Stimulated activated naive CD4-positive, alpha-beta T cell (primary cell): ENCODE results near the gene SPTBN2.
"Not testable (repeated sequence)": the region's sequence is repeated elsewhere in the genome, so short reads cannot be mapped to it uniquely, and the experiment has no call there.

Experiments used
- DNase-seq, 6 experiments: peaks; one replicate each; lab custom pipeline; 2025; lab: John Stamatoyannopoulos, UW

SPTBN2 gene

DNA sequence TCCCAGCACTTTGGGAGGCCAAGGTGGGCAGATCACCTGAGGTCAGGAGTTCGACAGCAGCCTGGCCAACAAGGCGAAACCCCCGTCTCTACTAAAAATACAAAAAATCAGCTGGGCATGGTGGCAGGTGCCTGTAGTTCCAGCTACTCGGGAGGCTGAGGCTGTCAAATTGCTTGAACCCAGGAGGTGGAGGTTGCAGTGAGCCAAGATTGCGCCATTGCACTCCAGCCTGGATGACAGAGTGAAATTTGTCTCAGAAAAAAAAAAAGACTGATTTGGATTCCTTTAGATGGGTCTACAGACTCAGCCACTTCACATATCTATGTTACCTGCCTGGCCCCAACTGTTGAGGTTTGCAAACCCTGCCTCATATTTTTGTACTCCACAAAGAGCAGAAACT, 4.8 kb downstream of the SPTBN2 start:
- not testable (repeated sequence) for DNase-seq

DNA sequence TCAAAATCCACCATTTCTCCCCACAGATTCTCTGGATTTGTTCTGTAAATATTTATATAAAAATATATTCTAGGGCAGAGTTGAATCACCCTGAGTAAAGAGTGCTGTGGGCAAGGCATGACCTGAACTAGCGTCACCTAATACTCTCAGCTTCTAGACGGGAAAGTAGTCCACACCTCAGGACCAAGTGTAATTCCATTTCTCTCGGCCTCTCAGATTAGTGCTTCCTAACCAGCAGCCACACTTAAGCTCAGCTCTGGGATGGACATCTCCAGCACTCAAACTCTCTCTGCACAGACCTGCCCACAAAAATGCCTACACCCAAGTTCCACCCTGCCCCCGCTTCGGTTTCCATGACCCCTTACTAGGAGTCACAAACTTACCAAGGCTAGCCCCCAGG, 5.3 kb downstream of the SPTBN2 start:
- no peak for DNase-seq

DNA sequence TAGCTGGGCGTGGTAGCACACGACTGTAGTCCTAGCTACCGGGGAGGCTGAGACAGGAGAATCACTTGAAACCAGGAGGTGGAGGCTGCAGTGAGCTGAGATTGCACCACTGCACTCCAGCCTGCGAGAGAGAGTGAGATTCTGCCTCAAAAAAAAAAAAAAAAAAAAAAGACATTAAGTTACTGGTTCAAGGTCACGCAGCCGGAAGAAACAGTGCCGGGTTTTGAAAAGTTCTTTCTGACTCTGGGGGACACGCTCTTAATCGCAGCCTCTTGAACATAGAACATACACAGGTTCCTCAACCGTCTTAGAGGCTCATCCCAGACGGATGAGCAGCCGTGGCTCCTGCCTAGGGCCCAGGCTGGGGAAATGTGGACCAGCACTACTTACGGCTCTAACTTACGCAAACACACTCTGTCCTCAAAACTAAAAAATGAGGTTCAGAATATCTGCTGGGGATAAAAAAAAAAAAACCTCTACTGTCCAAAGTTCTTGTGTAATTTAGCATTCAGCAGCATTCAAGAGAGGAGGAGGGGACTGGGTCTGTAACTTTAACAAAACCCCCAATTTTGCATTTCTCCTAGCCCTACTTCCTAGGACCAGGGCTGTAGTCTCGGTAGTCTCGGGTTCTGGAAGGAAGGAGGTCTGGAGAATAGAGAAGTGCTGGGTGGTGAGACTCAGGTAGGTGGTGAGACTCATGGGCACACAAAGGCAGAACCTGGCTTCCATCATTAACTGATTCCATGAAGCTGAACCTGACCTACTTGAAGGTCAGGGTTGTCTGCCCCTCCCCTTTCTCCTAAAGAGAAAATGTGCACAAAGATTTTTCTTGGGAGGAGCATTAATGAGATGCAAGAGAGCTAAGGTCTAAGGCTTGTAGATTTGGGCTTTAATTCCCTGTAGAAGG, 6.0 kb downstream of the SPTBN2 start:
- DNase-seq, result no peak

GRCh38 chr11:66721939-66722338, 7.1 kb downstream of the SPTBN2 start:
- DNase-seq, result no peak

GRCh38 chr11:66720899-66721470, 8.0 kb downstream of the SPTBN2 start:
- DNase-seq, result no peak

DNA sequence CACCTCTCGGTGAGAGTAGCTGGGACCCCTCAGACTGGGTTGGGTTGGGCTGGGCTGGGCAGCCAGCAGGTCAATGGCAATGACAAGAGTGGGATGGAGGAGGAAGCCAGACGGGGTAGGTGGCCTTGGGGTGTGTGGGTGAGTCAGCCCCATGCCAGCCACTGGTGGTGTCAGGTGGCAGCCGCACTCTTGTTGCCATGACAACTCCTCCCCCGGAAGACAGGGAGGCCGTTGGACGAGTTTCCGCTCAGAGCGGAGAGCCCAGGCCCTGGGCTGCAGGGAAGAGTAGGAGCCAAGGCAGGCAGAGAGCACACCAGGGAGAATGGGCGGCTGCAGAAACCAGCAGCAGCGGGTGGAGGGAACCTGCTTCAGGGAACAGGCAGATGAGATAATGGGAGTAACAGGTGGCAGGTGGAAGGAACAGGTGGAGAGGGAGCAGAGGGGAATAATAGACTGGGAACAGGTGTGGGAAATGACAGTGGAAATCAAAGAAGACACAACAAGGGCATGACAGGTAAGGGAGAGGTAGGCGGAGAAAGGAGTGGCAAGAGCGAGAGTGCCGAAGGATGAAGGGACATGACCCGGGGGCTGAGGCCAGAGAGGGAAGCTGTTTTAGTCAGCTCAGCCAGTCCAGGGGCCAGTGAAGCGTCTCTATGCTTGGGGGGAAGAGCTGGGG, 8.7 kb downstream of the SPTBN2 start:
- no peak for DNase-seq

DNA sequence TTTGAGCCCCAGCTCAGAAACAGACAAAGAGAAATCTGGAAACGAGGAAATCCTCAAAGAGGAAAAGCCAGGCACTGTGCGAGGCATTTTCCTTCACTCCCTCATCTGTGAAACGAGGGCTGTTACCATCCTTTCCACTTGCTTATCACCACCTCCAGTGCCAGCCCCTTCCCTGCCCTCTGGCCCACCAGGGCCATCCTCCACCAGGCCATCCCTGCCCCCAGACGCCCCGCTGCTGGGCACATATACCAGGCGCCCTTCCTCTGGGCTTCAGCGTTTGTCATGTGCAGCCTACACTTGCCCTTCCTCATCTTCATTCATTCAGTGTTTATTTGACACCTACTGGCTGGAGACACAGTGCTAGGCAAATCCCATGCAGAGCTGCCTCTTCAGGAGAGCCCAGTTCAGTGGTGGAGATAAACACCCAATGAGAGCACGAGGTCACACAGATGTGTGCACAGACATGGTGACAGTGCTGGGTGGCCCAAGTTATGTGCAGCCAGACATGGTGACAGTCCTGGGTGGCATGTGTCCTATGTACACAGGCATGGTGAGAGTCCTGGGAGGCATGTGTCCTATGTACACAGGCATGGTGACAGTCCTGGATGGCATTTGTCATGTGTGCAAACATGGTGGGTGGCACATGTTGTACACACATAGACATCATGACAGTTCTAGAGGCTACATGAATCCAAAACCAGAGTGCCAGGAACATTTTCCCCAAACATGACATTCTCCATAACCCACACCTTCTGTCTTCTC, 9.7 kb downstream of the SPTBN2 start:
- DNase-seq, result no peak

- no peak for DNase-seq
These were observed 10.6 kb downstream of the SPTBN2 start for GRCh38 chr11:66718320-66718971.

DNA sequence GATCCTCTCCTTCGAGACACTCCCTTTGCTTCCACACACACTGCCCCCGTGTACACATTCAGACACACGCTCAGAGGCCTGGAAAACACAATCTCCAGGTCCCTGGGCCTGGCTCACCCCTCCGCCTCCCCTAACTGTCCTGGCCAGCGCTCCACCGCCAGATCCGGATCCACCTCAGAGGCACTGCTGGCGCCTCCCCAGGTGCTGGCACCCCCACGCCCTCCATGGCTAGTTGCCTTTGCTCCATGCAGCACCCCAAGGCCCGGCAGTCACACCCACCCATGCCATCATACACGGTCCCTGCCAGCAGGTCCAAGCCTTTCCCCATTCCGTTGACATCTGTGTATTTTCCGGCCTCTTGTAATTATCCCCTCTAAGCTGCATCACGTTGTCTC, 11.1 kb downstream of the SPTBN2 start:
- DNase-seq, result no peak

DNA sequence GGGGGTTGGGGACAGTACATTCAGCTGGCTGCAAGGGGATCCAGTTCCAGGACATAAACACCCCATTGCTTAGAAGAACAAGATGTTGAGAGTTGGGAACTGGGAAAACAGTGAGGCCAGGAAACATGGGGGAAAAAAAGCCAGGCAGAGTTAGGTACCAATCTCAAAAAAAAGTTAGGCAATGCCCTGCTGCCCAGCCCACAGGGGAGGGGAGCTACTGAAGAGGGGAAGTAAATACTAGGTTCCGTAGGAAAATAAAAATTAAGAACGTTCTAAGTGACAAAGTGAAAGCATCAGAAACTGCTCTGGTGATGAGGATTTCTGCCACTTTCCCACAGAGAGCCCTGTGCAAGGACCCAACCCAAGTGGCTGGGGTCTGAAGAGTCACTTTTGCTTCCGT, 12.0 kb downstream of the SPTBN2 start:
- DNase-seq, result no peak

DNA sequence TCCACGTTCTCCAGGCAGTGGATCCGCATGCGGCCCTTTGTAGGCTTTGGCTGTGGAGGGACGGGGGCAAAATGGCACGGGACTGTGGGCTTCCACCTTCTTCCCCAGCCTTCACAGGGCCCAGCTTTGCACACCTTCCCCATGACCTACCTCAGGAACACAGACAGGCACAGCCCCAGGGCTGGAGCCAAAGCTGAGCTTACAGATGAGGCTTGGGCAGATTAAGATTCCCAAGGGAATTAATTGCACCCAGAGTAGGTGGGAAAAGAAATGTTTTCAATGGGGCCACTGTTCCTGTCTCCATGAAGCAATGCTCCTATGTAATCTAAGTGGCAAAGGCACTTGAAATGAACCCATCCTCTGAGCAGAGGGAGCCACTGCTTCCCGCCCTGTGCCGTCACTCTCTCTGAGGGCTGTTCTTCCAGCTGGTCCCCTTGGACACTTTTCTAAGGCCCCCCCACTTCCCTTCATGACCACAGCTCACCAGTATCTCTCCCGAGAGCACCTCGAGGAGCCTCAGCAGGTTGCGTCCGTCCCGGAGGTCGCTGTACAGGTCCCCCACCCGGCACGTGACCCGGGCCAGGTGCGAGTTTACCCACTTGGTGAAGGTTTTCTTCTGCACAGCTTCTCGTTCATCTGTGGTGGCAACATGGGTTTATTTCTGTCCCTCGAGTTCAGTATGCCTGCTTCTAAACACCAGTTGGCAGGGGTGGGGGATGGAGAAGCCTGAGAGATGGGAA, 13.5 kb downstream of the SPTBN2 start:
- DNase-seq, result no peak

DNA sequence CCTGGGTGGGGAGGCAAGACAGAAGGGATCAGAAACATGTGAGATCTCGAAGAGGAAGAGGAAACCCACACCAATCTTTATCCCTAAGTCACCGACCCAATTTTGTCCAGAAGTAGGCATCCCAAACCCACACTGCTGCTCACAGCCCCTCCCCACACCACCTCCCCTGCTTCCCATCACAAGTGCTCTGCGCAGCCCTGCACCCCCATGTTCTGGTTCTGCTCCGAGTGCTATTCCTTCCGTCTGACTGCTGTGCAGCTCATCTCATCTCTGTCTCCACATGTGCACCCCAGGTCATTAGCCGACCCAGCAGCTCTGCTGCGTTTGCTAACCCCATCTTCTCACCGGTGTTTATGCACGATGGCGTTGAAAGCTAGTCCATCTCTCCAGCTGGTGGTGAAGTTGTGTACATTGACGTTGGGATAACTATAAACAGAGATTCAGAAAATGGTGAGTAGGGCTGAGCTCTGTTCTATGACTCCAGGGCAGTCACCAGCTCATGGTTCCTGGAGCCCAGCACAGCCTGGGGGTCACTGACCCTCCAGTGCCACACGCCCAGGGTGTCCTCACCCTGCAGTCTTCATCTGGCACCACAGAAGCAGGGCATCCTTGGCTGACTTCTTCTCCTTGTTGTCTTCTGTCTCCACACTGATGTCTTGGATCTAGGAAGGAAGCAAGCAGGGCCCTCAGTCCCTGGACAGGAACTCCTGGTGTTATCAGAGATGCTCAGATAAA, 15.1 kb downstream of the SPTBN2 start:
- no peak for DNase-seq

DNA sequence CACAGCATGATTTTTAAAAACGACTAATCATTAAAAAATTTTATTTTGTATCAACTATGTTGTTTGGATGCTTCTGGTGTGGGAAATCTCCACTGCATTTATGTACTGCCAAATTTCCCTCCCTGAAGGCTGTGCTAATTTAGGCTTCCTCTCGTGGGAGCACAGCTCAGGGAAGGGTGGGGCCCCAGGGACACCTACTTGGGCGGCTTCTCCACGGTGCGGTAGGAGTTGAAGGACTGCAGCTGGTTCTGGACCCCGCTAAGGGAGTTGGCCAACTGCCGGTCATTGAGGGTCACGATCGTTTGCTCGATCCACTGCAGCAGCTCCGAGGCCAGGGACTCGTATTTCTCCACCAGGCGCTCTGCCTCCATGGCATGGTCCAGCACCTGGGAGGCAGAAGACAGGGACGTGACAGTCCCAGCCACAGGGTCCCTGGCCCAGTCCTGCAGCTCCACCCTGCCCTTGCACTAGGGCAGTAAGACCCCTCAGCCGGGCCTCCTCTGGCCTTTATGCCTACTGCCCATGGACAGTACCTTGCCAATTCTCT, 18.6 kb downstream of the SPTBN2 start:
- DNase-seq, result no peak

DNA sequence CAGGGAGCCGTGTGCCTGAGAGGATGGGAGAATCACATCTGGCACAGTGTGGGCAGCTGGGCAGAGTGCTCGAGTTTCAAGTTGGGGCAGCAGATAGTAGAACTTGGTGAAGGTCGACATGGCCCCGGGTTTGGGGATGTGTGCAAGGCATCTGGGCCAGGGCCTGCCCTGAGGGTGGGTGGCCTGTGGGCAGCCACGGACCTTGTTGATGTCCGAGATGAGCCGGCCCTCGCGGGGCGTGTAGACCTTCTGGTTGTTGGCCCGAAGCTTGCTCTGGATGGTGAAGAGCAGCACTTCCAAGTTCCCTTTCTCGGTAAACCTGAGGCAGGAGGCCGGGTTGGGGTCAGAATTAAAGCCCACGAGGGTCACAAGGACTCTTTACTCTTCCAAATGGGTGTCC, 20.3 kb downstream of the SPTBN2 start:
- no peak for DNase-seq

- DNase-seq, result no peak
These were observed 20.9 kb downstream of the SPTBN2 start for GRCh38 chr11:66708094-66708493.

- DNase-seq, result no peak
These were observed 21.5 kb downstream of the SPTBN2 start for GRCh38 chr11:66707486-66707885.

GRCh38 chr11:66706989-66707388, 22.0 kb downstream of the SPTBN2 start:
- DNase-seq, result no peak

GRCh38 chr11:66705587-66706335, 23.3 kb downstream of the SPTBN2 start:
- DNase-seq, result no peak

DNA sequence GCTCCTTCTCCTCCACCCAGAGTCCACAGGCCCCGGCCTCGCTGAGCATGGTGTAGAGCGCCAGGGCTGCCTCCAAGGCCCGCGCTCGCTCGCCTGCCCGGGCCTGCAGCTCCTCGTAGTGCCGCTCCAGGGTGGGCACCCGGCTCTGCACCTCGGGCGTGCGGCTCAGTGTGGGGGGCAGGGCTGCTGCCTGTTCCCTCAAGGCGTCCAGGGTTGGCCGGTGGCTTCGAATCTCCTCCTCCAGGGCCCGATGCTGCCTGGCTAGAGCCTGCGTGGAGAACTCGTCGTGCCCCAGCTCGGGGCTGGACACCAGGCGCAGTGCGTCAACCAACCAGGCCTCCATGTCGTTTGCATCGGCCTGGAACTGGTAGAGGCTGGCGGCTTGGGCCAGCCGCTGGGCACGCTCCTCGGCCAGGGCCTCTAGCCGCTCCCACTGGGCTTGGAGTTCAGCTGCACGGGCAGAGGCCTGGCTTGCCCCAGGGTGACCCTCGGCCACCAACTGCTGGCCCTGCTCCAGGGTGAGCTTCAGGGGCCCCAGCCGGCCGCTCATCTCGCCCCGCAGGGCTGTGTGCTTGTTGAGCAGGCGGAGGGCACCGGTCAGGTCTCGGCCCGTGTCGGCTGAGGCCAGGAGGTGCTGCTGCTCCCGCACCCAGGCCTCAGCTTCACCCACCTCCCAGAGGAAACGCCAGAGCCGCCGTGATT, 24.2 kb downstream of the SPTBN2 start:
- DNase-seq, result no peak
